A172 (cell line): ENCODE measurements around the gene KCTD6. TPM values are rescaled to one million over a fixed set of nuclear protein-coding genes. Genes with fewer than 3 reads are reported as not detected.
"Not testable (repeated sequence)": the region's sequence is repeated elsewhere in the genome, so short reads cannot be mapped to it uniquely, and the experiment has no call there.

ENCODE experiments used
- DNase-seq: peaks from one replicate; pipeline ENCODE4 v3.0.0-alpha.2; 2015; ENCODE audit warnings: low spot score
- total RNA-seq: library from RNA; depleted of rRNA; stranded (reverse); fragments of >200 nt; shearing (Covaris generic); gene quantifications from 2 replicates; pipeline ENCODE4 v1.2.3, GENCODE V29; 2014

Gene KCTD6
- total RNA-seq, 1 experiment from 2014 or later: 9.1 TPM

GRCh38 chr3:58524326-58524888 lies 32.5 kb downstream of the KCTD6 start:
- DNase-seq: no peak

- peak; percentile 91 for DNase-seq
Observed at GRCh38 chr3:58526515-58526957, 34.6 kb downstream of the KCTD6 start.

GRCh38 chr3:58527440-58527839 lies 35.5 kb downstream of the KCTD6 start:
- DNase-seq: not testable (repeated sequence)

- peak; percentile 80 for DNase-seq
Observed at GRCh38 chr3:58528629-58529028, 36.7 kb downstream of the KCTD6 start.

- no peak for DNase-seq
Observed at GRCh38 chr3:58529516-58530353, 37.8 kb downstream of the KCTD6 start.

GRCh38 chr3:58530354-58530865 lies 38.5 kb downstream of the KCTD6 start:
- DNase-seq: no peak

GRCh38 chr3:58531555-58531954 lies 39.7 kb downstream of the KCTD6 start:
- DNase-seq: no peak

- DNase-seq: no peak
Observed at GRCh38 chr3:58531956-58532355, 40.1 kb downstream of the KCTD6 start.

GRCh38 chr3:58532794-58533220 lies 40.9 kb downstream of the KCTD6 start:
- DNase-seq: peak; percentile 62

GRCh38 chr3:58534592-58535494 lies 42.9 kb downstream of the KCTD6 start:
- no peak for DNase-seq

- DNase-seq: peak; percentile 23
Observed at GRCh38 chr3:58535531-58536500, 43.9 kb downstream of the KCTD6 start.

GRCh38 chr3:58536501-58537411 lies 44.9 kb downstream of the KCTD6 start, which contains the start of gene ACOX2:
ACOX2 (minus strand) TSS chr3:58537190; CDS start chr3:58535106, 2,084 bp downstream.
- no peak for DNase-seq

- no peak for DNase-seq
Observed at GRCh38 chr3:58537412-58538301, 45.8 kb downstream of the KCTD6 start.

- no peak for DNase-seq
Observed at GRCh38 chr3:58539626-58540025, 47.7 kb downstream of the KCTD6 start.

- DNase-seq: no peak
Observed at GRCh38 chr3:58540176-58540858, 48.4 kb downstream of the KCTD6 start.

- DNase-seq: no peak
Observed at GRCh38 chr3:58544541-58544940, 52.6 kb downstream of the KCTD6 start.

GRCh38 chr3:58551636-58552180 lies 59.8 kb downstream of the KCTD6 start:
- DNase-seq: no peak
